ENCODE results near the gene BRCA1. TPM values are rescaled to one million over a fixed set of nuclear protein-coding genes. Genes with fewer than 3 reads are reported as not detected.
A peak's percentile ranks its signal among the peaks of the same experiment; 100 is the strongest.

The BRCA1 gene
- total and polyA plus RNA-seq, 2 donors (not counting 1 experiment from before 2014, with no cell fraction given), result 2.4 to 7.2 TPM

GRCh38 chr17:43170140-43170765 lies 45.1 kb upstream of the BRCA1 start:
- H3K9me3 ChIP-seq (ENCODE audit: control extremely low read depth in 1 of 3, control insufficient read depth in 2 of 3, insufficient read depth in 1 of 3, low read length in 2 of 3), result no peaks in the 10 kb centered on the region
- Mint-ChIP-seq H3K4me3 (no peak overlapping the region), H3K27ac (no peak overlapping the region), H3K9me3 (ENCODE audit: insufficient read depth) (no peaks in the 10 kb centered on the region), H3K4me1 (peaks cover 21% of the 10 kb centered on the region), H3K27me3 (no peaks in the 10 kb centered on the region)
- no peak for TF ChIP-seq EZH2 (IDR thresholded peaks at IDR 0.05; ENCODE audit: borderline replicate concordance, insufficient read depth, low read depth, low read length, poor library complexity, severe bottlenecking)
- TF ChIP-seq CTCF (IDR thresholded peaks at IDR 0.05), result no peak
- POLR2A ChIA-PET, result interaction anchor here (0.8 to 1.4 kb wide), 3 partner anchors 43 to 146 kb away, joined by 3 to 9 read pairs (median 4); partner anchors contain the start of genes BRCA1 and RND2
- peak overlapping the region; percentile 99 for H3K9ac ChIP-seq (ENCODE audit: low read length)
- WGBS (ENCODE audit: insufficient coverage), result 0% methylated on average over 24 of the region's 27 CpGs
- intact Hi-C loops (cut with micrococcal nuclease), result loop anchor here (1.0 to 2.0 kb wide), 6 partner anchors 45 to 633 kb away; partner anchors contain the start of genes BRCA1, IFI35 and NAGLU
- H3K27ac ChIP-seq (ENCODE audit: low read length in 2 of 2), result peak overlapping the region; percentile 100
- no peaks in the 10 kb centered on the region for H4K20me1 ChIP-seq (ENCODE audit: control insufficient read depth, insufficient read depth, low read length, poor library complexity, severe bottlenecking)
- peaks cover 65% of the 10 kb centered on the region for H3K79me2 ChIP-seq (ENCODE audit: control insufficient read depth, insufficient read depth, low read length)
- DNase-seq (peak; percentile 96), ATAC-seq (ENCODE audit: low read depth) (peak; percentile 63)
- peaks cover 20 to 39% of the 10 kb centered on the region in 2 donors for H3K4me1 ChIP-seq (ENCODE audit: control insufficient read depth in 2 of 2, insufficient read depth in 2 of 2, low read length in 2 of 2)
- peak overlapping the region; percentile 93 for H3K4me2 ChIP-seq (replicated peaks; ENCODE audit: low read depth, low read length, poor library complexity, severe bottlenecking)
- H3K27me3 ChIP-seq (replicated peaks in 1 of 4; ENCODE audit: control extremely low read depth in 1 of 4, control insufficient read depth in 3 of 4, insufficient read depth in 4 of 4, low read length in 3 of 4), result no peaks in the 10 kb centered on the region
- H2AFZ ChIP-seq (ENCODE audit: insufficient read depth, low read depth, low read length, poor library complexity, severe bottlenecking), result peak overlapping the region; percentile 86
- CTCF ChIA-PET, result no interaction called here
- peak overlapping the region; percentile 70 to 99 (median 90) for H3K4me3 ChIP-seq (ENCODE audit: control extremely low read depth in 1 of 5, extremely low read depth in 1 of 5, insufficient read depth in 1 of 5, low read depth in 2 of 5, low read length in 4 of 5)
- no peaks in the 10 kb centered on the region for H3K36me3 ChIP-seq (replicated peaks in 1 of 2; ENCODE audit: control extremely low read depth in 1 of 2, control insufficient read depth in 1 of 2, extremely low read depth in 1 of 2, insufficient read depth in 2 of 2, low read length in 1 of 2)

DNA sequence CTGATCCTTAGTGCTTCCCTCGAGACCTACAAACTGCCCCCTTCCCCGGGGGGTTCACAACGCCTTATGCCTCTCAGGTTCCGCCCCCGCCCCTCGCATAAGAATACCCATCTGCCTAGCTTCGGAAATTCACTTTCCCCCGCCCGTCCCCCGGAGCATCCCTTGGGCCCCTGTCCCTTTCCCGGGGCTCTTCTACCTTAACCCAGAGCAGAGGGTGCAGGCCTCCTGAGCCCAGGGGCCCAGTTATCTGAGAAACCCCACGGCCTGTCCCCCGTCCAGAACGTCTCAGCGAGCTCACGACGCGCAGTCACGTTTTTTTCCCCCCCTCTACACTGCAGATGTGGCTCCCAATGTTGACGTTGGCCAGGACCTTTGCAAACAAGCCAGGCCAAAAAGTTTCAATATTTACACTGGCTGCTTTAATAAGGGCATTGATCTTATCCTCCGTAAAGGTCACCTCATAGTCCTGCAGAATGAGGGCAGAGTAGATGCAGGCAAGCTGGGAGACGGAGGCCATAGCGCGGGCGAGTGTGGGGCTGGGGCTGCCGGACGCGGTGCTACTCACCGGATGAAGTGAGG lies 44.5 kb upstream of the BRCA1 start:
- Mint-ChIP-seq H3K4me3 (no peak overlapping the region), H3K27ac (no peak overlapping the region), H3K4me1 (peaks cover 18% of the 10 kb centered on the region), H3K27me3 (no peaks in the 10 kb centered on the region), H3K9me3 (ENCODE audit: insufficient read depth) (no peaks in the 10 kb centered on the region)
- Histone ChIP-seq H3K4me1 (ENCODE audit: control insufficient read depth in 2 of 2, insufficient read depth in 2 of 2, low read length in 2 of 2) (peaks cover 20 to 39% of the 10 kb centered on the region in 2 donors), H2AFZ (ENCODE audit: insufficient read depth, low read depth, low read length, poor library complexity, severe bottlenecking) (peak overlapping the region; percentile 86), H4K20me1 (ENCODE audit: control insufficient read depth, insufficient read depth, low read length, poor library complexity, severe bottlenecking) (no peaks in the 10 kb centered on the region), H3K79me2 (ENCODE audit: control insufficient read depth, insufficient read depth, low read length) (peaks cover 61% of the 10 kb centered on the region), H3K4me3 (ENCODE audit: control extremely low read depth in 1 of 5, extremely low read depth in 1 of 5, insufficient read depth in 1 of 5, low read depth in 2 of 5, low read length in 4 of 5) (peak overlapping the region; percentile 70 to 99 (median 90)), H3K9me3 (ENCODE audit: control extremely low read depth in 1 of 3, control insufficient read depth in 2 of 3, insufficient read depth in 1 of 3, low read length in 2 of 3) (no peaks in the 10 kb centered on the region), H3K27me3 (replicated peaks in 1 of 4; ENCODE audit: control extremely low read depth in 1 of 4, control insufficient read depth in 3 of 4, insufficient read depth in 4 of 4, low read length in 3 of 4) (no peaks in the 10 kb centered on the region), H3K36me3 (replicated peaks in 1 of 2; ENCODE audit: control extremely low read depth in 1 of 2, control insufficient read depth in 1 of 2, extremely low read depth in 1 of 2, insufficient read depth in 2 of 2, low read length in 1 of 2) (no peaks in the 10 kb centered on the region), H3K27ac (ENCODE audit: low read length in 2 of 2) (peak overlapping the region; percentile 100), H3K9ac (ENCODE audit: low read length) (peak overlapping the region; percentile 99), H3K4me2 (replicated peaks; ENCODE audit: low read depth, low read length, poor library complexity, severe bottlenecking) (peak overlapping the region; percentile 93)
- WGBS (ENCODE audit: insufficient coverage), result under 1% methylated on average over 29 of the region's 29 CpGs
- intact Hi-C loops (cut with micrococcal nuclease), result loop anchor here (1.0 to 2.0 kb wide), 6 partner anchors 44 to 633 kb away; partner anchors contain the start of genes BRCA1, IFI35 and NAGLU
- ChIA-PET POLR2A (interaction anchor here (0.8 to 1.4 kb wide), 4 partner anchors 43 to 172 kb away, joined by 3 to 9 read pairs (median 4); partner anchors contain the start of genes BRCA1, RND2 and RPL27), CTCF (interaction anchor here (0.5 kb wide), 1 partner anchor 151 kb away, joined by 3 read pairs; no protein-coding TSS in a partner anchor)
- DNase-seq (no peak), ATAC-seq (ENCODE audit: low read depth) (peak; percentile 4)
- TF ChIP-seq CTCF (IDR thresholded peaks at IDR 0.05), result no peak
- TF ChIP-seq EZH2 (IDR thresholded peaks at IDR 0.05; ENCODE audit: borderline replicate concordance, insufficient read depth, low read depth, low read length, poor library complexity, severe bottlenecking), result no peak
